ENCODE data around the gene HSD17B14. TPM values are rescaled to one million over a fixed set of nuclear protein-coding genes. Genes with fewer than 3 reads are reported as not detected.

The HSD17B14 gene
- total RNA-seq, 1 experiment from 2014 or later: 11.2 TPM

GRCh38 chr19:48866692-48867091 is 30.4 kb upstream of the HSD17B14 start:
- Histone ChIP-seq H3K56ac (ENCODE audit: insufficient read length, low read depth, low read length) (no peak overlapping the region), H3K9me3 (ENCODE audit: control insufficient read depth, low read depth, low read length) (no peaks in the 10 kb centered on the region), H3K79me1 (ENCODE audit: insufficient read depth, low read depth, low read length, poor library complexity, severe bottlenecking) (no peaks in the 10 kb centered on the region), H3K4me1 (ENCODE audit: insufficient read depth, low read length) (peaks cover 3% of the 10 kb centered on the region; the same call in 1 of the 2 replicates), H2BK20ac (ENCODE audit: low read depth, low read length, poor library complexity, severe bottlenecking) (no peak overlapping the region), H3K4me2 (ENCODE audit: insufficient read depth, insufficient read length, low read length) (no peak overlapping the region), H3K4ac (ENCODE audit: low read depth, low read length) (no peak overlapping the region), H2AFZ (ENCODE audit: low read length) (no peak overlapping the region), H2BK12ac (ENCODE audit: insufficient read length, low read depth, low read length) (no peak overlapping the region), H2BK5ac (ENCODE audit: insufficient read length, low read length) (no peak overlapping the region), H3T11ph (ENCODE audit: low read length) (no peak overlapping the region), H3K18ac (ENCODE audit: insufficient read length, low read depth, low read length) (no peak overlapping the region), H3K23ac (ENCODE audit: insufficient read length, low read depth, low read length) (no peak overlapping the region), H3K27ac (ENCODE audit: insufficient read length, low read depth, low read length) (no peak overlapping the region), H3K9ac (ENCODE audit: extremely low read depth, insufficient read length, low read length) (no peak overlapping the region), H4K91ac (ENCODE audit: insufficient read length, low read depth, low read length) (peak overlapping the region; percentile 31), H4K20me1 (ENCODE audit: control insufficient read depth, insufficient read depth, insufficient read length) (no peaks in the 10 kb centered on the region), H3K23me2 (ENCODE audit: insufficient read length, low read depth, low read length, poor library complexity, severe bottlenecking) (peaks cover 2% of the 10 kb centered on the region), H2BK120ac (ENCODE audit: low read depth, low read length, poor library complexity, severe bottlenecking) (no peak overlapping the region), H2AK5ac (ENCODE audit: insufficient read length, low read length) (no peak overlapping the region), H2BK15ac (ENCODE audit: low read depth, low read length) (no peak overlapping the region), H3K79me2 (ENCODE audit: insufficient read depth, low read length) (no peaks in the 10 kb centered on the region), H4K5ac (ENCODE audit: insufficient read length, low read depth, low read length) (no peak overlapping the region), H4K8ac (replicated peaks; ENCODE audit: insufficient read length, low read depth, low read length) (no peak overlapping the region), H3K27me3 (ENCODE audit: insufficient read depth, low read length) (no peaks in the 10 kb centered on the region), H3K14ac (ENCODE audit: insufficient read depth, low read length) (no peak overlapping the region)
- peaks cover 0 to 26% (median 6%) of the 10 kb centered on the region in 3 experiments; a peak in 6 of 7 replicates for H3K36me3 Mint-ChIP-seq (ENCODE audit: insufficient read depth in 1 of 3, low read depth in 3 of 3)
- no peak for DNase-seq
- H3K4me1 Mint-ChIP-seq: peaks cover 14 to 26% of the 10 kb centered on the region in 2 experiments
- no peaks in the 10 kb centered on the region for H3K27me3 Mint-ChIP-seq (ENCODE audit: low read depth)
- peak overlapping the region in 1 of 3 experiments; percentile 14; a peak in 1 of 7 replicates for H3K27ac Mint-ChIP-seq
- no peak for TF ChIP-seq CTCF (conservative IDR thresholded peaks at IDR 0.05)
- no CpG with 5 or more reads among the region's 6 CpGs for WGBS (ENCODE audit: extremely low coverage, insufficient read length, low lambda C conversion rate)
- H3K4me3 Mint-ChIP-seq: no peak overlapping the region
- no peaks in the 10 kb centered on the region for H3K9me3 Mint-ChIP-seq

Data from H9 (cell line).